Measurements from ENCODE around the gene METTL15. TPM values are rescaled to one million over a fixed set of nuclear protein-coding genes. Genes with fewer than 3 reads are reported as not detected.

METTL15 gene
- total and polyA plus RNA-seq, 11 donors, result 5.2 to 14.4 (median 9.9) TPM

GRCh38 chr11:28298209-28298608 lies 190.0 kb downstream of the METTL15 start:
- no peak for ATAC-seq
- no peak for DNase-seq
- Histone ChIP-seq H3K4me1 (no peaks in the 10 kb centered on the region), H3K4me3 (no peak overlapping the region), H3K9me3 (no peaks in the 10 kb centered on the region), H3K36me3 (peaks cover 0 to 46% (median 23%) of the 10 kb centered on the region in 9 donors), H3K27ac (no peak overlapping the region), H3K27me3 (no peaks in the 10 kb centered on the region)
- 94 to 98% (median 98%) methylated on average over 3 of the region's 3 CpGs for WGBS, 4 donors
- intact Hi-C loops (cut with DNase I), result no loop called here
- TF ChIP-seq POLR2A (IDR thresholded peaks at IDR 0.05), result no peak
- TF ChIP-seq, protein P1, sequence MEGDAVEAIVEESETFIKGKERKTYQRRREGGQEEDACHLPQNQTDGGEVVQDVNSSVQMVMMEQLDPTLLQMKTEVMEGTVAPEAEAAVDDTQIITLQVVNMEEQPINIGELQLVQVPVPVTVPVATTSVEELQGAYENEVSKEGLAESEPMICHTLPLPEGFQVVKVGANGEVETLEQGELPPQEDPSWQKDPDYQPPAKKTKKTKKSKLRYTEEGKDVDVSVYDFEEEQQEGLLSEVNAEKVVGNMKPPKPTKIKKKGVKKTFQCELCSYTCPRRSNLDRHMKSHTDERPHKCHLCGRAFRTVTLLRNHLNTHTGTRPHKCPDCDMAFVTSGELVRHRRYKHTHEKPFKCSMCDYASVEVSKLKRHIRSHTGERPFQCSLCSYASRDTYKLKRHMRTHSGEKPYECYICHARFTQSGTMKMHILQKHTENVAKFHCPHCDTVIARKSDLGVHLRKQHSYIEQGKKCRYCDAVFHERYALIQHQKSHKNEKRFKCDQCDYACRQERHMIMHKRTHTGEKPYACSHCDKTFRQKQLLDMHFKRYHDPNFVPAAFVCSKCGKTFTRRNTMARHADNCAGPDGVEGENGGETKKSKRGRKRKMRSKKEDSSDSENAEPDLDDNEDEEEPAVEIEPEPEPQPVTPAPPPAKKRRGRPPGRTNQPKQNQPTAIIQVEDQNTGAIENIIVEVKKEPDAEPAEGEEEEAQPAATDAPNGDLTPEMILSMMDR (IDR thresholded peaks at IDR 0.05), result no peak

DNA sequence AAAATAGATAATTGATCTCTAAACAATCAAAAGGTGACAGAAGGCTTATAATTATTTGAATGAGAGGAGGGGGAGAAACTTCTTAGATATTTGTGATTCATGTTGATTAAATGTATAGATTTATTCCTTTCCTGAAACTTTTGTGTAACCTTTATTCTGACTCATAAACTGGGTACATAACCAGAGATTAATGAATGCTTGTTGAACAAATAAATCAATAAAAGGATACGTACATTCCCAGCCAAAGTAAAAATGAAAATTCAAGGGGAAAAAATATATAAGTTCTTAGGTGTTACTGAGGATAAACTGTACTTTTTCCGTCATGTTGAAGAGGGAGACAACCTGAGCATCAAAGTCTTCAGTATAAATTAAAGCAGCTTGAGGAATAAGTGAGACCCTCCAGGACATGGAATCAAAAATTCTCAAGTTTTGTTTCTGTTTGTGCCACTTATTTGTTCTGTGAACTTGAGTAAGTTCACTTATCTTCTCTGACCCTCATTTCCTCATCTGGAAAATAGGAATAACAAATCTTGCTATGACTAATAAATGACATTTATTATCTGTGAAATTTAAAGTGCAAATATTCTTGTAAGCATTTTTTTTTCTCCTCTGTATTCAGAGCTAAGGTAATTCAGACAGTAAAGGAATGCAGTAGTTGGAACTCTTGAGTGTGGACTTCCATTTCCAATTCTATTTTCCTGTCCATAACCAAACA lies 195.4 kb downstream of the METTL15 start:
- WGBS, 4 donors, result 92 to 97% (median 95%) methylated on average over 2 of the region's 2 CpGs
- H3K36me3 ChIP-seq, result peaks cover 0 to 29% (median 7%) of the 10 kb centered on the region in 9 donors

GRCh38 chr11:28315440-28315839 lies 207.3 kb downstream of the METTL15 start:
- DNase-seq, result no peak
- Histone ChIP-seq H3K4me3 (no peak overlapping the region), H3K27me3 (no peaks in the 10 kb centered on the region), H3K27ac (no peak overlapping the region), H3K9me3 (no peaks in the 10 kb centered on the region), H3K4me1 (no peaks in the 10 kb centered on the region), H3K36me3 (peaks cover 0 to 19% (median 0%) of the 10 kb centered on the region in 9 donors)
- no peak for ATAC-seq
- TF ChIP-seq POLR2A (IDR thresholded peaks at IDR 0.05), result no peak
- TF ChIP-seq, protein P1 (IDR thresholded peaks at IDR 0.05), result no peak
- intact Hi-C loops (cut with DNase I), result no loop called here
- WGBS, 4 donors, result 100% methylated on average over 1 of the region's 1 CpG

More for the DNA sequence above, 195.4 kb downstream of the METTL15 start:
- no peaks in the 10 kb centered on the region for H3K4me1 ChIP-seq
- H3K27ac ChIP-seq, result no peak overlapping the region
- intact Hi-C loops (cut with DNase I), result no loop called here
- no peak overlapping the region for H3K4me3 ChIP-seq
- H3K27me3 ChIP-seq, result no peaks in the 10 kb centered on the region
- no peaks in the 10 kb centered on the region for H3K9me3 ChIP-seq
- TF ChIP-seq, protein P1 (IDR thresholded peaks at IDR 0.05), result no peak
- TF ChIP-seq POLR2A (IDR thresholded peaks at IDR 0.05), result no peak
- no peak for DNase-seq
- no peak for ATAC-seq

GRCh38 chr11:28318871-28319270 lies 210.7 kb downstream of the METTL15 start:
- WGBS, 4 donors, result 68 to 76% (median 72%) methylated on average over 3 of the region's 3 CpGs
- TF ChIP-seq, protein P1 (IDR thresholded peaks at IDR 0.05), result no peak
- TF ChIP-seq POLR2A (IDR thresholded peaks at IDR 0.05), result no peak
- no peak for DNase-seq
- intact Hi-C loops (cut with DNase I), result no loop called here
- Histone ChIP-seq H3K27ac (no peak overlapping the region), H3K27me3 (no peaks in the 10 kb centered on the region), H3K4me3 (no peak overlapping the region), H3K36me3 (peaks cover 0 to 13% (median 0%) of the 10 kb centered on the region in 9 donors), H3K9me3 (no peaks in the 10 kb centered on the region), H3K4me1 (no peaks in the 10 kb centered on the region)
- ATAC-seq, result no peak

Measured in heart left ventricle (tissue), 16 donors.